COLO829 (cell line): ENCODE data around the gene GTPBP3.

Experiments
- DNase-seq: peaks from one replicate; pipeline ENCODE4 v3.0.0; 2012; ENCODE audit warnings: low spot score

The GTPBP3 gene

DNA sequence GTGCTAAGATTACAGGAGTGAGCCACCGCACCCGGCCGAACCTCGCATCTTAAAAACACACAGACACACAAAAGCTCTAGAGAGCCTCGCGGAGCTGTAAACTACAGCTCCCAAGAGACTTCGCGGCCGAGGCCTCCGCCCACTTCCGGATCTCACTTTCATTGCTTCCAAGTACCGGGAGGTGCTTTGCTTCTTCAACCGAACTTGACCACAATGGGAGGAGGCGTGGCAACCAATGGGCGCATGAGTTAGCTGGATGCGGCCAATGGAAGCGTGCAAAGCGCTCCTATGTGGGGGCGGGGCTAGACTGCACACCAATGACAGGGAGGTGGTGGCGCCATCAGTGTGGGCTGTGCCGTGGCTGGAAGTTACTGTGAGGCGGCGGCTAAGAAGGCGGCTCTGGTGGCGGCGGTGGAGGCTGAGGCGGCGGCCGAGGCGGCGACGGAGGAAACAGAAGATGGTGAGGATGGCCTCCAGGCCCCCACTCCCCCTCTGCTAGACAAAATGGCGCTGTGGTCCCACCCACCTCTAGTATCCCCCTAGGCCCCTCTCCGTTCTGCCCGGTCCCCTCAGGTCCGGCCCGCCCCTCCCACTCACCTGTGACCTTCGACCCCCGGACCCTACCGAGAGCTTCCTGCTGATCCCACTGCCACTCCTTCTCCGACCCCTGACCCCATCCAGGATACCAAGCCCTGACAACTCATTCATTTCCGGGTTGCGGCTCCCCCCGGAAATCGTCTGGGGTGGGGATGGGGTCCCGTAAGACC is 28.0 kb upstream of the GTPBP3 start, which contains the start of gene DDA1:
TSS of gene DDA1 (plus strand) at position 366 of the 767 bp plus-strand sequence. CDS start at position 458, 92 bp downstream.
- DNase-seq, result peak; percentile 99

DNA sequence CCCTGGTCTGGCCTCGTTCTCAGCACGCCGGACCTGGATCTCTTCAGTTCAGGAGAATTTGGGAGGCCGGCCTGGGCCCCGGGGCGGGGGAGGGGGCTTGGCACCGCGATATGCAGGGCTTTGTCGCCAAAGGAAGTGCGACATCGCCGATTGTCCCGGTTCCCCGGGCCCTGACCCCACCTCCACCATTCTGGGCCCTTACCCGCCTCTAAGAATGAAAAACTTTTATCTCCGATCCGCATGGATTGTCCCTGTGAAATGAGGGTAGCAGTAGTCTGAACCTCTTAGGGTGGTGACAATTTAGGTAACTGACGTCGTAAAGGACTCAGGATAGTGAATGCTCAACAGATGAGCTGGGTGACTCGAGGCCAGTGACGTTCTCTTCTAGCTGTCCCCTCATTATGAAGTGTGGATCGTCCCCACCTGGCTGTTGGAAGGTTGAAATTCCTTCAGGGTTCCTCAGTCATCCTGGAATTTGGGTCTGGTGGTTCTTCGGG is 27.3 kb upstream of the GTPBP3 start:
- DNase-seq, result no peak

DNA sequence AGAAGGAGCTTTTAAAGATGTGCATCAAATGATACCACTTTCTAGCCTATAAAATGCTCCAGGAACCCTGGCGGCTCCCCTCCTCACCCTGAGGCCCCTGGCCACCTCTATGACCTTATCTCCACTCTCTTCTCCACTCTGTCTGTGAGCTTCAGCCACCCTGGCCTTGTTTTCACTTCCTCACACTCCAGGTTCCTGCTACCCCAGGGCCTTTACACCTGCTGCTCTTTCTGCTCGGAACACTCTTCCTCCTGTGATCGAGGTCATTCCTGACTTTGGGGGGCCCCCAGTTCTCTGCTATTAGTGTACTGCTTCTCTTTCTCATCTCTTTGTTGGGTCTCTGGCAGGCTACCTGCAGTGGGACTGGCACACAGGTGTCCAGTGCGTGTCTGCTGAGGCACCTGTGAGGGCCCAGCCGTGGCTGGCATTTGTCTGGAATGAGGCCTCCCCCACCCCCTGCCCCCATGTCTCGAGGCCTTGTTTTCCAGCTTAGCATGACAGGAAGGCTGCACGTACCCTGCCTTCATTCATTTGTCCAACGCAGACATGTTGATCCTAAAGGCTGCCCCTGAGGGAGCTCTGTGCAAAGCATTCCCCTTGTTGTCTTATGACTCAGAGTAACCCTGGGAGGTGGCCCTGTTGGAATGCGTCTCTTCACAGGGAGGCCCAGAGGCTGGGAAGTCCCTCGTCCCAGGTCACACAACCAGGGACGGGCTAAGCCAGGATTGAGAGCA is 25.7 kb upstream of the GTPBP3 start:
- no peak for DNase-seq

DNA sequence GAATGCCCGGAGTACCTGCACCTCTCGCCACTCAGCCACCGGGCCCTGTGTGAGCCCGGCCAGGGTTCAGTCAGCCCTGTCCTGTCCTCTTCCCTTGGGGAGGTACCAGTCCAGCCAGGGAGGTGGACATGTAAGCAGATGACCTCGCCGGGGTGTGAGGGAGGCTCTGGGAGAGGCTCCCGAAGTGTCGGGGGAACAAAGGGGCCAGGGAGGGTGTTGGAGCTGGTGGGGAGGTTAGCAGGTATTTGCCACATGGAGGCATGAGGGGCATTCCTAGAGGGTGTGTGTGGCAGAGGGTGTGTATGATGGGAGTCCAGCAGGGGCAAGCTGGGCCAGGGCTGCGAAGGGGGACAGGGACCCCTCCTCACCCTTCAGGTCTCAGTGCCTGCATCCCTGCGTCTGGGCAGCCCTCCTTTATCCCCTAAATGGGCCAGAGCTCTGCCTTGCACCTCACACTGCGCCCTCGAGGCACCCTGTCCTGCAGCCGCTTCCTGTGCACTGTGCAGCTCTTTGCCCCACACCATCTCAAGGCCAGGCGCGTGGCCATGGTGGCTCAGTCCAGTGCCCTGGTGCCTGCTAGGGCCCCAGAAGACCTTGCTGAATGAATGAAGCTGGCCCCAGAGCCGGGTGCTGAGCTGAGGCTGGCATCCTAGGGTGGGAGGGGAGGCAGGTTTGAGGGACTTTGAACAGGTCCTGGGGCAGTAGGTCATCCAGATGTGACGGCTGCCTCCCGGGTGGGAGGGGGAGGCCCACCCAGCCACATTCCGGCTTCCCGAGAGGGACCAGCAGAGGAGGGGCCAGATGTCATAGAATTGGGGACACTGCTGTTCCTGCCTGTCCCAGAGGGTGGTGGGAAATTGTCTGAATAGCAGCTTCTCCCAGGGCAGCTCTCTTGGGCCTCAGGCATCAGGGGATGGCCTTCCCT is 24.9 kb upstream of the GTPBP3 start:
- DNase-seq, result no peak

DNA sequence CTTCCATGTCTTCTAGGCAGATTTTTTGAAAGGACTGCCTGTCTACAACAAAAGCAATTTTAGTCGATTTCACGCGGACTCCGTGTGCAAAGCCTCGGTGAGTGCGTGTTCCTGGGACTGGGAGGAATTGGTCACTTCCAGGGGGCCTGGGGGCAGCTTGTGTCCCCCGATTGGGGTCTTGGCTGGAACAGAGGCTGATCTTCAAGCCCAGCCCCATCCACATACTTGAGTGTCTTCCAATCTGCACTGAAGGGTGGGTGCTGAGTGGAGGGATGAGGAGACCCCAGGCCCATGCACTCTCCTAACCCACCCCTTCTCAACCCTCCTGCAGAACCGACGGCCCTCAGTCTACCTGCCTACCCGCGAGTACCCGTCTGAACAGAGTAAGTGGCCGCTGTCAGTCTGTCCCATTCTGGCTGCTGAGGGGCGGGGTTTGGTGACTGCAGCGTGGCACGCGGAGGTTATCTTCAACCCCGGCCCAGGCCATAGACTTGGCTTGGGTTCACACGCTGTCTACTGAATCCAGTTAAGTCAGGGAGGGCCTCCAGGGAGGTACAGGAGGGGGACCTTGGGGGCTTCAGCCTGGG is 23.3 kb upstream of the GTPBP3 start:
- DNase-seq, result no peak

- no peak for DNase-seq
These were observed 18.4 kb upstream of the GTPBP3 start for GRCh38 chr19:17318966-17319365.

- DNase-seq, result no peak
These were observed 17.7 kb upstream of the GTPBP3 start for GRCh38 chr19:17319473-17320238.

DNA sequence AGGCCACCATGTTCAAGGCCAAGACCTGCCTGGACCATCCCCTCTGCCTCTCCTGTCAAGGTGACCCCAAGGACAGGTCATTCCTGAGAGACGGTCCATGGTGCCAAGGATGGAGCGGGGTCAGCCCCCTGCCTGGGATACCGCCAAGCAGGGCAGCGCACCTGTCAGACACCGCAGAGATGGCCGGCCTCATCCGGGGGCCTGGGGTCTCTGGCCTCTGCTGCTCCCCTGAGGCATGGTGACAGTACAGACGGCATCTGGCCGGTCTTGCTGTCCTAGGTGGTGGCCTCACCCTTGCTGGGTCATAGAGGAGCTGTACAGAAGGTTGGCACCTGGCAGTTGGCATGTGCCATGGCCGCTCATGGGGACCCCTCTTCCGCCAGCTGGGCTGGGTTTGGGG is 16.9 kb upstream of the GTPBP3 start:
- DNase-seq, result no peak

GRCh38 chr19:17321655-17322489 is 15.5 kb upstream of the GTPBP3 start:
- no peak for DNase-seq

DNA sequence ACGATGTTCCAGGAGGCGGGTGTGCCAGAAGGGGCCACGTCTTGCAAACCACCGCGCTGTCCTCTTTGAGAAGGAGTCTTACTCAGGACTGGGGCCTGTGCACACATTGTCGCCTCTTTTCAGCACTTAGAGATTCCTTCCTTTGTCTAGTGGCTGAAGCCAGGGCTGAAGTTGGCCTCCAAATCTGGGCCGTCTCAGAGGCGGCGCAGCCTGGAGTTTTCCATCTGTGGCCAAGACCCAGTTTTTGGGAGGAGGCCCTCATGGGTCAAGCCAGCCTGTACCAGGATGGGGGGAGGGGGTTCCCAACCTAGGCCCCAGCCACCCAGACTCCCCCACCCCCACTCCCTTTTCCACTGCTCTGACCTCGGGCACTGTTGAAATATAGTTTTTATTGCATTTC is 14.5 kb upstream of the GTPBP3 start:
- no peak for DNase-seq

GRCh38 chr19:17323300-17323963 is 13.9 kb upstream of the GTPBP3 start:
- DNase-seq, result no peak

DNA sequence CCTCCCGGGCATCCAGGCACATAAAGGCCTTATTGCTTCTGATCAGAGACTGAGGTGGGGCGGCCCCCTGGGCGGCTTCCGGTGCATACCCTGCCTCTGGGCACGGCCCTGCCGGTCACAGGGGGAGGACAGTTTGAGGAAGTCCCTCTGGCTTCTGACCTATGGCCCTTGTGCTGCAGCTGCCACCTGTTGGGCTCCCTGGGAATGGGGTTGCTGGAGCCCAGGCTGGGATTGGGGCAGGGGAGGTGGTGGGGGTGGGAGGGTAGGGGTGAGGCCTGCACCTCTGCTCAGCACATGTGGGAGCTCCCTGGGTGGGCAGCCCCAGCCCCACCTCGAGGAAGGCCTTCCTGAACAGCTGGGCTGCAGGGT is 13.4 kb upstream of the GTPBP3 start:
- no peak for DNase-seq

DNA sequence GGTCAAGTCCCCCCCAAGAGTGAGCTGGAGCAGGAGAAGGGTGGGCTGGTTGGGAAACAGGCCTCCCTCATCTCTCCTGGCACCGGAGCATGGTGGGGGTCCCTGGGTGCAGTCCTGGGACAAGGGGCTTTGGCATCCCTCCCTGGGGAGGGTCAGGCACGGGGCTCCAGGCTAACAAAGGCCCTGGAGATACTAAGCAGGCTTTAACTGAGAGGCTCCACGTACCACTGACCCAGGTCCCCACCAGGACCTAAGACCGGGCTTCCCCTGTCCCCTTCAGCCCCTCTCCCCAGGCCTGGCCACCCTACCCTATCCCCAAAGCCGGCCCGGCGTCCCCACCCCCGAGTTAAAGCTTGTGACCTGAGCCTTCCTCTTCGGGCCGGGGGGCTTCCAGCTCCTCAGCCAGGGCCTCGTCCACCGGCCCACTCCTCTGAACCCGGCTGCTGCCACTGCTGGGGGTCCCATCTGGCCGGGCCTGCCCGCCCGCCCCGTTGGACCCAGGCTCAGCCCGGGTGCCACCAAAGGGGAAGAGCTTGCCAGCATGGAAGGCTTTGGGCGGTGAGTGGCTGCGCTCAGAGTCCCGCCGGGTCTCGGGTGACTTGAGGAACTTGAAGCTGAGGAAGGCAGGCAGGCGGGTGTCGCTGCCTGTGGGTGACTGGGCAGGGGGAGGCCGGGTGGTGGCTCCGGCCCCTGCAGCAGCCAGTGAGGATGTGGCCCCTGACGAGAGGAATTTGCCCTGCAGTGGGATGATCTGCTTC is 12.8 kb upstream of the GTPBP3 start:
- no peak for DNase-seq

- no peak for DNase-seq
These were observed 12.2 kb upstream of the GTPBP3 start for GRCh38 chr19:17325133-17325532.

DNA sequence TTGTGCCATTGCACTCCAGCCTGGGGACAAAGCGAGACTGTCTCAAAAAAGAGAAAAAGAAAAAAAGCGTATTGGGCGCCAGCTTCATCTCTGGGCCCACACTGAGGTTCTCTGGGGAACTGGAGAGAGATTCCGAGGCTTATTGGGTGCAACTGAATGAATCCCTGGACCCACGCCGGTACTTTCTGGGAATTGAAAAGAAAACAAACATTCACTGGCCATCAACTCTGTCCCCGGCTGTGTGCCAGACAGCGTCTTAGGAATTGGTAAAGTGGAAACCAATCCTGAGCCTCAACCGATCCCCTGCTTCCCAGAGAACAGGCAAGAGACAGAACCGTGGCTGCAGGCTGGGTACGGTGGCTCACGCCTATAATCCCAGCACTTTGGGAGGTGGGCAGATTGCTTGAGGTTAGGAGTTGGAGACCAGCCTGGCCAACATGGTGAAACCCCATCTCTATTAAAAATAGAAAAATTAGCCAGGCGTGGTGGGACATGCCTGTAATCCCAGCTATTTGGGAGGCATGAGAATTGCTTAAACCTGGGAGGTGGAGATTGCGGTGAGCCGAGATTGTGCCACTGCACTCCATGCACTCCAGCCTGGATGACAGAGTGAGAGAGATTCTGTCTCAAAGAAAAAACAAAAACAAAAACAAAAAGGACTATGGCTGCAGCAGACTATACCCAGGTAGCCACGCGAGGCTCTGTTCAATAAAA is 11.3 kb upstream of the GTPBP3 start:
- no peak for DNase-seq

DNA sequence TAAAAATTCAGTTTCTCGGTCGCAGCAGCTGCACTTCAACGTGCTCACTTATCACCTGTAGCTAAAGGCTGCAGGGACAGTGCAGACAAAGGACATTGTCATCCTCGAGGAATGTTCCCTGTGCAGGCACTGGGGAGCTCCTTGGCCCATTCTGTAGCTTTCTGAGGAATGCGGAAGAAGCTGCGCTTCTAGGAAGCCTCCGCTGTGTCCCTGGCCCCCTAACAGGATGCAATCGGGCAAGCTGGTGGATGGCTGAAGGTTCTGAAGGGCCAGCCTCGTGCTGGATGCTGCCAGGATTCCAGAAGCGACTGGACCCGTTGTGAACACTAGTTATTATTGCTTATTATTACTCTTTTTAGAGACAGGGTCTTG is 10.8 kb upstream of the GTPBP3 start:
- no peak for DNase-seq

DNA sequence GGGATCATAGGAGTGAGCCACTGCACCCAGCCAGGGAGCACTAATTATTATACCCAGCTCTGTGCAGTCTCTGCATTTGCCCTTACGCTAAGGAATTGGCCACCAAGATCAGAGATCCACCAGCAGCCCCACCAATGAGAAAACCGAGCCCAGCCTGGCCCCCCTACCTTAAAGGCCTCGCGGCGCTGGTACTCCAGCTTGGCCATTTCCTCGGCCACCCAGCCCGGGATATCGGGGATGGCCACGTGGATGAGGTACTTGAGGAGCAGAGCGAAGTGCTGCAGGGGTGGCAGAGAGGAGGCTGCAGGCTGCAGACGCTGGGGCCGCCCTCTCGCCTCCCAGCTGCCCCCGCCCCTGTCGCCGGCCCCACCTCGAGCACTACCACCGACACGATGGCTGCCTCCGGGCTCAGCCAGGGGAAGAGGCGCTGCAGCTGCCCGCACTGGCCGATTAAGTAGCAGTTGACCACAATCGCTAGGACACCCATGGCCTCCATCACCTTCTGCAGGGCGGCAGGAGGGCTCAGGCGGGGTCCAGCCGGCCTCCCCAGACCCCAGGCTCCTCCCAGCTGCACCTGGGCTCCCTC is 10.2 kb upstream of the GTPBP3 start:
- no peak for DNase-seq
